Fibroblast of peridontal ligament (primary cell): Measurements from ENCODE around the gene TOMM40L.
"Not testable (repeated sequence)": the region's sequence is repeated elsewhere in the genome, so short reads cannot be mapped to it uniquely, and the experiment has no call there.

ENCODE experiments used
- DNase-seq: peaks from one replicate; pipeline ENCODE4 v3.0.0-alpha.2; 2010; ENCODE audit errors: extremely low read depth

TOMM40L gene

DNA sequence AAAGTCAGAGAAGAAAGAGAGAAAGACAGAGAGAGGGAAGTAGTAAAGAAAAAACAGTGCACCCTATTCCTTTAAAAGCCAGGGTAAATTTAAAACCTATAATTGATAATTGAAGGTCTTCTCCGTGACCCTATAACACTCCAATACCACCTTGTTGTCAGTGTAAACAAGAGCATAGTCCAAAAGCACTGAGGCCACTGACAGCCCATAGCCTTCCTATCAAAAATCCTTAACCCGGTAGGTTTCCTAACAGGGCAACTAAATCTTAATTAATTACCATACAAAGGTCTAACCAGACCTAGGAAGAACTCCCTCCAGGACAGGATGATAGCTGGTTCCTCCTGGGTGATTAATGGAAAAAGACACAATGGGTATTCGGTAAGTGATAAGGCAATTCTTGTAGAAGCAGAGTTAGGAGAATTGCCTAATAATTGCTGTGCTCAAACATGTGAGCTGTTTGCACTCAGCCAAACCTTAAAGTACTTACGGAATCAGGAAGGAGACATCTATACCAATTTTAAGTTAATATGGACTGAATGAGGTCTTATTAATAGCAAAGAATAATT lies 30.2 kb downstream of the TOMM40L start:
- DNase-seq, result not testable (repeated sequence)

DNA sequence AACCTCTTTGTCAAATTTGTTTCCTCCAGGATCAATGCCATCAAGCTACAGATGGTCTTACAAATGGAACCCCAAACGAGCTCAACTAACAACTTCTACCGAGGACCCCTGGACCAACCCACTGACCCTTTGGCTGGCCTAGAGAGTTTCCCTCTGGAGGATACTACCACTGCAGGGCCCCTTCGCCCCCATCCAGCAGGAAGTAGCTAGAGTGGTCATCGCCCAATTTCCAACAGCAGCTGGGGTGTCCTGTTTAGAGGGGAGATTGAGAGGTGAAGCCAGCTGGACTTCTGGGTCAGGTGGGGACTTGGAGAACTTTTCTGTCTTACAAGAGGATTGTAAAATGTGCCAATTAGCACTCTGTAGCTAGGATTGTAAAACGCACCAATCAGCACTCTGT lies 31.2 kb downstream of the TOMM40L start:
- not testable (repeated sequence) for DNase-seq

DNA sequence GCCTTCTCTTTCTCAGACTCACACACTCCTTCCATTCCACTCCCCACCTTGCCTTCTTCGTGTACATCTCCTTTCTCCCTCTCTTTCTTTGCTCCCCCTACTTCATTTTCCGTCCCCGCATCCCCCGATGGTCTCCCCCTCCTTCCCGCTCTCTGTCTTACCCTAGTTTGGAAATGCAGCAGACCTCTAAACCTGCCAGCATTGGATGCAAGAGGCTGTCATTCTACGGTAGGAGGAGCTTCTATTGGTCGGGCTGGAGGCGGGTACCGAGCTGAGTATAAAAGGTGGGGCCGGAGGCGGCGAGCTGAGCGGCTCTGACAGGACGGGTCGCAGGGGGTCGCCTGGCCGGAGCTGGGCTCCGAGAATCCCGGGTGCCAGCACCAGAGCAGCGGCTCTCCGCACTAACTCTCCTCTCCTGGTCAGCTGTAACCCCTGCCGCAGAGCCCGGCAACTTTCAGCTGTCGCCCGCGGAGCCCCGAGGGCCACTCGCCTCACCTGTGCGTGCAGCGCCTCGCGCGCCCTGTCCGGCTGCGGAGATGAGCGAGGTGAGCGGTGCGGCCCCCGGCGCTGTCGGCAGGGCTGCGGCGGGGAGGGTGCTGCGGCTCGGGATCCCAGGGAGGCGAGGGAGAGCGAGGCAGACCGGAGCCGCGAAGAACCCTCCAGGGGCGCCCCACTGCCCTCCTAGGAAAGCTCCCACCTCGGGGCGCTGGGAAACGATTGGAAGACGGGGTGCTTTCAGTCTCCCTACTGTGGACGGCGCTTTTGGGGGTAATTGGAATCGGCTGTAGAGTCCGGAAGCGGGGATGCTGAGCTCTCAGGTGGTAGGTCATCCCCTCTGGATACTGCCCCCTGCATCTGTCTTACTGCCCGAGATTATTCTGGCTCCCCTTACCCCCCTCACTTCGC lies 32.8 kb downstream of the TOMM40L start, which contains the start of gene PCP4L1:
Gene PCP4L1, plus strand, starts transcription at position 307 of the 906 bp plus-strand sequence. Its CDS starts 230 bp downstream, at position 537.
- DNase-seq, result peak; percentile 49

DNA sequence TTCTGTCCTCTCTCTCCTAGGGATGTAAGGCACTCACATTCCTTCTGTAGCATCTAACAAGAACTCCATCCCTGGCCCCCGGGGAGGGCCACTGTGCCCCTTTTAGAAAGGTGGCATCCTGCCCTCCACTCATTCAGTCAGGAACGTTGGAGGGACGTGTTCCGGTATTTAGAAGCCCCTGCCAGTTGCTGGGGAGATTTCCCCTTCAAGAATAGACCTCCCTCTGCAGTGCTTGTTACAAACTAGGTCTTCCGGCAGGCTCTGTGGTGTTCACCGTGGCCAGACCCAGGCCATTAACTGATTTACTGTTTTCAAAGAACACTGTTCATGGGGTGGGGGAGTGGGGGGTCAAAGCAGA lies 33.5 kb downstream of the TOMM40L start:
- DNase-seq, result no peak

DNA sequence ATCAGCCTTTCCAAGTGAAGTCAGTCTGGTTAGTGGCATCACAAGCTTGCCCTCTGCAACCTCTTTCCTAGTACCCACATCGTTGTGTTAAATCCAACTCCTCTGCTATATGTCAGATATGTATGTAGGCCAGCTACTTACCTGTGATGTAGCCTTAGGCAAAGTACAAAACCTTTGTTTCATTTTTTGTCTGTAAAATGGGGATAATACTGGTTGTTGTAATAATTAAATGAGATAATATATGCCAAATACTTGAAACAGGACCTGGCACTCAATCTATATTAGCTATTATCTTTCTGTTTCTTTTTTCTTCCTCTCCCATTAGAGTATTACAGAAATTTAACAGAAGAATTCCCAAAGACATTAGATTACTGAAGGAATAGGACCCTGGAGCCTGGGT lies 33.9 kb downstream of the TOMM40L start:
- DNase-seq, result no peak

DNA sequence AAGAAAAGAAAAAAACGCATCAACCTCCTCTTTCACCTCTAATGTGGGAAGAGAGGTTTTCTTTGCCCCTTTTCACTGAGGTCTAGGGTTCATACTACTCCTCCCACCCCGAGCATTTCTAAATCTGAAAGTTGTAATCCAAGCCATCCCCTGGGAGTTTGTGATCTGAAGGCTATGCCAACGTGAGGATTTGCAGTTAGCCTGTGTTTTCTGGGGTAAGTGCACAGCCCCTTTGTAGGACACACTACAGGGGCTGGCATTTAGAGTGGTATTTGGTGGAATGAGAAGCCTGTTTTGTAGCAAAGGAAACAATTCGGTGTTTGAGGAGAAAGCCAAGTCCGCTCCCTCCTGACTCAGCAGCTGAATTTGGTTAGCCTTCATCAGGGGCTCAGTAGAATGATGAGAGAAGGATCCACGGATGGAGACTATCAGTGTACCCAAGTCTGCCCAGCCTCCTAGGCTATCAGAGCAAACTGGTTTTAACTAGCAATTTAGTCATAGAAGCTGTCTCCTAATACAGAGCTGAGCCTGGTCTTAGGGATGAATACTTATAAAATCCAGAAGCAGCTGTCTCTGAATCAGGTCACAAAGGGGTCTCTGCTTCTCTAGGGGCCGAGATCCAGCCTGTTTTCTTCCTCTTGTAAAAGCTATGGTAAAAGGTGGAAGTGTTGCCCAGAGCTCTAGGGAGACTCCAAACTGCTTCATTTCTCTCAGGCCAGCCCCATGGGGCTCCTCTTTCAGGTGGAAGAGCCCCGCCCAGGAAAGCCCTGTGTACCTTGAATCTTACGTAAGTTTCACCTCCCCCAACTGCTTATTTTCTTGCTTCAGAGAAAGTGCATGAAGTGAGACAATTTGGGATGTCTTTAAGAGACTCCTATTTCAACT lies 34.8 kb downstream of the TOMM40L start:
- DNase-seq, result peak; percentile 42

DNA sequence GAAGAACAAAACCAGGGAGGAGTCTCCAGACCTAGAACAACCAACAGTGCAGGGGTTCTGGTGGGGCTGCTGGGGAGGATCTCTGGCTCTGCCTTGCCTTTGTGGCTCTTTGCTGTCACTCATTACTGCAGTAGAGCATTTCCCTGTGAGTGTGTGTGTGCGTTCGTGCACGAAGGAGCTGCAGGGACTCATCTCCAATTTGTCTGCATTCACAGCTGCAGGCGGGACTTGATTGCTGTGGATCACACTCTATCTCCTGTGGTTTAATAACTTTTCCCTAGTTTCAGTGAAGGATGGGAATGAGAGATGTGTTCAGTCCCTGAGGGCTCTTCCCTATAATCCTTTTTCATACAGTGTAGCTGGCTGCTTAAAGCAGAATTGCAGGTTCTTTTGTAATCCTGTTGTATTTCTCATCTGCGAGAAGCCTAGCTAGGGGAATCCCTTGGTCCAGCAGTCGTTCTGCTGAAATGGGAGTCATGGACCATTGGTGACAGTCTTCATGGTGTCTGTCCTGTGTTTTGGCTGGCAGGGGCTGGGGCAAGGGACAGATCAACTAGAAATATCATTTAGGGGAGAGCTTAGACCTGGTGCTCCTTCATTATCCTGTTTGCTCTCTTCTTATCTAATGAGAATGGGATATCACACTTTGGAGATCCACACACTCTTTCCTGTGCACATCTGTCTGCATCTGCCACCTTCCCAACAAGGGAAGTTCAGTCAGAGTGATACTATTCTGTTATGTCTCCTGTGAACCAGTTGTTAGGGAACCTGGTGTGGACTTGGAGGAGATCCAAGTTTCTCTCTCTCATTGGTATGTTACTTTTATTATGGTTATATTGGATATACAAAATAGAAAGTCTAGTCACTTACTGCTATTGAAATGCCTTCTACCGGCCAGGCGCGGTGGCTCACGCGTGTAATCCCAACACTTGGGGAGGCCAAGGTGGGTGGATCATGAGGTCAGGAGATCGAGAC lies 35.7 kb downstream of the TOMM40L start:
- DNase-seq, result no peak

DNA sequence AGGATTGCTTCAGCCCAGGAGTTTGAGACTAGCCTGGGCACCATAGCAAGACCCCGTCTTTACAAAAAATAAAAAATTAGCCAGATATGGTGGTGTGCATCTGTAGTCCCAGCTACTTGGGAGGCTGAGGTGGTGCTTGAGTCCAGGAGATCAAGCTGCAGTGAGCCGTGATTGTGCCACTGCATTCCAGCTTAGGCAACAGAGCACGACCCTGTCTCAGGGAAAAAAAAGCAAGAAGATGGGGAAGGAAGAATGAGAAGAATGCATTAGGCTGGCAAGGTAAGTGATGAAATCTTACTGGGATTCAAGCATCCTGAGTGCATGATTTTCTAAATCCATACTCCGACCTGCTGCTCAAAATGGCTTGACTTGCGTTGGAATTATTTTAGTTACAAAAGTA lies 39.4 kb downstream of the TOMM40L start:
- no peak for DNase-seq

DNA sequence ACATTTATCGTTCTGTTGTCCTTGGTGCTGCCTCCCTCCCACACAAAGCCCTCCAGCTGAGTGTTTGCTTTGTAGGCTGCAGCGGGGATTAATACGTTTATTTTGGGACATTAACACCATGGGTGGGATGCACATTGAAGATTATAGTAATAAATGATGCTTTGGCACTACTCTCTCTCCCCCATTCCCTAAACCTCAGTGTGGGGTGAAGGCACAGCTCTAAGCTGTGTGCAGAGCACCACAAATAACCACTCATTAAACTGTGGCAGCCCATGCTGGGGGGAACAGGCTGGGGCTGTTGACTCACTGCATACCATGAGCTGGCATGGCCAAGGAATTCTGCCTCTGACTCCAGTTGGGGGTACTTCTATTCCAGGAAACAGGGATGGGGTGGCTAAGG lies 40.3 kb downstream of the TOMM40L start:
- no peak for DNase-seq

DNA sequence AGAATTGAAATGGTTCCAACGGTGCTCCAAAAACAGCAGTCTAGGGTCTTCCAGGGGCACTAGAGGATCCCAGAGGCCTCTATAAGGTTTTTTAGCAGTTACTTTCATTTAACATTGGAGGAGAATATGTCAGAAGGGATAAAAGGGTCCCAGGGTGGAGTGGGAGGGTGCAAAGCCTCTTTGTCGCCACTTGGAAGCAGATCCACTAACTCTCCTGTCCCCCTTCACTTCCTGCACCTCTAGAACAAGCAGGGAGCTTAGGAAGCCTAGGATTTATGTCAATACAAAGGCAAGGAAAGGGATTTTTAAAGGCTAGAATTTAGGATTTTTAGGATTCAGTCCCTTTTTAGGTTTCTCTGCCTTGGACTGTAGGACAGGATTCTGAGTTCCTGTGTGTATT lies 41.0 kb downstream of the TOMM40L start:
- no peak for DNase-seq

DNA sequence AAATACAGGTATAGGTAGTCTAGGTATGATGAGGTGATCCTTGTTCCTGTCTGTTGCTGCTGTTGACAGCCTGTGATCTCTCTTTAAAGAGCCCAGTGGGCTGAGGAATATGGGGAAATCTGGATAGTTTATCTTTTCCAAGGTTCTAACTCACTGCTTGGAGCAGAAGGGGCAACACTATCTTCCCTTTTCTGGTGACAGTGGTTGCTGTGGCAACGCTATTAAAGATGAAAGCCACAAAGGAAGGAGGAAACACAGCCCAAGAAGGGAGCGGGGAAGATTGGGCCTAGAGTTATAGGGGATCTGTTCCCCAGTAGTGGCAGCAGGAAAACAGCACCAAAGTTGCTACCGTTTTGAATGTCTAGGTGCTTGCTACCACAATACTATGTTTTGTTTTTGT lies 41.5 kb downstream of the TOMM40L start:
- no peak for DNase-seq

DNA sequence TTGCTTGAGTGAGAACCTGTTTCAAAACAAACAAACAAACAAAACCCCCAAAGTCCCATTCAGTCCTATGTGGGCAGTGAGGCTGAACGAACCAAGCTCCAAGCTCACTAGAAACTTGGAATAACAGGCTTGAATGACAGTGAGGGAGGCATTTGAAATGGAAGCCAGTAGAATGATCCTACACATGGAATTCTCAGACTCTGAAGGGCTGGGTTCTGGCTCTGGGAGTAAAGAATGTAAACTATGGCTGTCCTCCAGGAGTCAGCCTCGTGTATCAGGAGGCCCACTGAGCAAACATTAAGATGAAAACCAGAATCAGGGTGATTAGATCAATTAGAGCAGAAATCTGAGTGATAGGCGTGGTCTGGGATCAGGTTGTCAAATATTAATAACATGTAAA lies 47.5 kb downstream of the TOMM40L start:
- DNase-seq, result peak; percentile 31

DNA sequence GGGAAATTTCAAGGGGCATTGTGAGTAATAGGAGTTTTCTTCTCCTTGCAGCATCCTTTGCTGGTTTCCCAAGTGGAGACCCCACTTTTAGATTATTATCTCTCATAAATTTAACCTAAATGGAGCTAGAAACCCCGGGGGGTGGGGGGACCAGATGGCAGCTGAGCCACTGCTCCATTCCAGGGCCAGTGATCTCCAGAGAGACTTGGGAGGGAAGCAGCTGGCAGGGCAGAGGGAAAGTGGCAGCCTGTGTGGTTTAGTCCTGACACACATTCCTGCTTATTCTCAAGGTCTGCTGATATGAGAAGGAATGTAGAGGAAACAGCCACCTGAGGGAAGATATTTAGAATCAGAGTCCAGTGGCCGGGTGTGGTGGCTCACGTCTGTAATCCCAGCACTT lies 49.0 kb downstream of the TOMM40L start:
- no peak for DNase-seq
